ENCODE data around the gene SH3RF1.

SH3RF1 gene

DNA sequence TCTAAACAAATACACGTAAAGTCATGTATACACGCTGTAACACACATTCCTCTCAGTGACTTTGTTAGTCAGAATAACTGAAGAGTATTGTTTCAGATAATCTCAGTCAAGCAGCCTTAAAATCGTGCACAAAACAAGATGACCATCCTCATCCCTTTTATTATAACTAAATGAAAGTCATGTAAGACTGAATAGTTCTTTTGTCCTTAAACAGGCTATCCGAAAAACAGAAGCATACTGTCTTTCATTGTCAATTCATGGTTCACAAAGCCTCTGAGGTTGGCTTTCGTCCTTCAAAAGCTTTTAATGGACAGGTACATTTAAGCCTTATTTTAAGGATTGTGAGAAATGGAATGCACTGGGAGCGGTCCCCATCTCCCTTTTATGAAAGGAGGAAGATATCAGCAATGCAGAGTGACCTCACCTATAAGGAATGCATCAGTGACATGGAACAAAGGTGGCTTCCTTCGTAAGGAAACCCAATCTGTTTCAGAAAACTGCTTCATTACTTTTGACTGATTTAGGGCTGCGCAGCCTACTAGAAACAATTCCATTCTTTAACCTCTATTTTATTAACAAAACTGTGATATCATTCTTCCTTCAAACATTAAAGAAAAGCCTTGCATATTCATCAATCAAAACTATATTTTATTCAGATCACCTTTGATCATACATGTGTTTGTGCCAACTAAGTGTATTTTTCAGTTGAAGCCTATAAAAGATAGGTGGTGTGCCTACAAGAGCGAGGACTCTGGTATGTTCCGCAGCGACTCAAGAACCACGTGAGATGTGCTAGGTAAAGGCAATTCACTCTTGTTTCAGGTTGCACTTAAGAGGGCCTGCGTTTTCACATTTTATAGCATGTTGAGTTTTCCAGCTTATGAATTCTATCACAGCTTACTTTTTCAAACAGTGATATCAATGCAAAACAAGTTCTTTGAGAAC lies 19.2 kb downstream of the SH3RF1 start:
- no peak for DNase-seq

DNA sequence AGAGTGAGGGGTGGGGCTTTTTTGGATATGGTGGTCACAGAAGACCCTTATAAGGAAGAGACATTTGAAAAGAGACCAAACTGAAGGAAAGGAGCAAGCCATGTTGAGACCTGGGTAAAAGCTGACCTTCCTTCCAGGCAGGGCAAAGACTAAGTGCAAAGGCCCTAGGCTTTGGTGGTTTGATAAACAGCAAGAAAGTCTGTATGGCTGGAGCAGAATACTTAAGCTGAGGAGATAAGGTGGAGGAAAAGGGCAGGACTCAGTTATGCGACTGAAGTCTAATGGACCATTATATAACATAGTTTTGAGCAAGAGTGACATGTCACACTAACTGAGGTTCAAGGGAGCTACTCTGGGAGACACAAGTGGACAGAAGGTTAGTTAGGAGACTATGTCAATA lies 20.0 kb downstream of the SH3RF1 start:
- DNase-seq: no peak

DNA sequence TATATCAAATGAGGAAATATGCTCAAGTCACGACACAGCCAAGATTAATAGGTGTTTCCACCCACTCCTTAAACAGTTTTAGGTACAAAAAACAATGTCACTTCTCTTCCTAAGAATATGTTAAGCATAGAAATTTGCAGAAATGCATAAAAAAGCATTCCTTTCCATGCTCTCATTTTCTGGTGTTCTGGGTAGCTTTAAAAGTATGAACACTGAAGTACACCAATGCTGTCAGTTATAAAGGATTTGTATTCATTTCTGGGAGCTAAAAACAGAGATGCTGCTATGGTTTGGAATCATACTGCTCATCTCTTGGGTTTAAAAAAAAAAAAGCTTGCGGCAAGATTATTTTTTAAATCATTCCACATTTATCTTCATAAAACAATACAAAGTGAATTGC lies 20.8 kb downstream of the SH3RF1 start:
- no peak for DNase-seq

DNA sequence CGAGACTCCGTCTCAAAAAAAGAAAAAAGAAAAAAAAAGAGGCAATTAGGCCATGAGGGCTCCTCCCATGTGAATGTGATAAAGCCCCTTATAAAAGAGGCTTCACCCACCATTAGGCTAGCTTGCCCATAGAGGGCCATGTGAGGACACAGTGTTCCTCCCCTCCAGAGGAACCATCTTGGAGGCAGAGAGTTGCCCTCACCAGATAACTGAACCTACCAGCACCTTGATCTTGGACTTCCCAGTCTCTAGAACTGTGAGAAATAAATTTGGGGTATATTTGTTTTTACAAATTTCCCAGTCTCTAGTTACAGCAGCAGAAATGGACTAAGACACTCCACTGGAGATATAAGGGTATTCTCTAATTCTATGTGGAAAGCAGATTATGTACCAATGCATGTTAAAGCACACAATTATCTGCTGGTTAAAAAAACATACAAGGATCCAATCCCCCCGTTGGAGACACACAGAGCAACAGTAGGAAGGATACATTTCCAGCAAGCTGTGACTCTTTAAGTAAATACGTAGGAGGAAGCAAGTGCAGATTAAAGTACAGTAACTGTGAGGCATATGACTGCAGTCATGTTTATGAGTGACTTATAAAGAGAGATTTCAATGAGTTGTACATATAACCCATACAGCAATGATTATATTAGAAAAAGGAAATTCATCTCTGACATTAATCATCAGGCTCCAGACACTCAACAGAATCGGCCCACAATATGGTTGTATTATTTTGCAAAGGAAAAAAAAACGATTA lies 21.4 kb downstream of the SH3RF1 start:
- no peak for DNase-seq

DNA sequence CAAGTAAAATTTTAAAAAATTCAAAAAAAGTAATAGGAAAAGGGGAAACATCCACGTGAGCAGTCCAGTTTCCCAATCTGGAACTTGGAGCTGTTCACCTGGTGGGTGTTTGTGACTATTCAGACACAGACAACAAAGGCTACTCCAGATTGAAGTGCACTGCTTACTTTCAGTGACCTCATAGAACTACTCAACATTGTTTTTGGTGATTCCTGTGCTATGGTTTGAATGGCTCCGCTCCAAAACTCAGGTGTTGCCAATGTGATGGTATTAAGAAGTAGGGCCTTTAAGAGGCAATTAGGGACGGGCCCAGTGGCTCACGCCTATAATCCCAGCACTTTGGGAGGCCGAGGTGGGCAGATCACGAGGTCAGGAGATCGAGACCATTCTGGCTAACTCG lies 22.1 kb downstream of the SH3RF1 start:
- DNase-seq: no peak

DNA sequence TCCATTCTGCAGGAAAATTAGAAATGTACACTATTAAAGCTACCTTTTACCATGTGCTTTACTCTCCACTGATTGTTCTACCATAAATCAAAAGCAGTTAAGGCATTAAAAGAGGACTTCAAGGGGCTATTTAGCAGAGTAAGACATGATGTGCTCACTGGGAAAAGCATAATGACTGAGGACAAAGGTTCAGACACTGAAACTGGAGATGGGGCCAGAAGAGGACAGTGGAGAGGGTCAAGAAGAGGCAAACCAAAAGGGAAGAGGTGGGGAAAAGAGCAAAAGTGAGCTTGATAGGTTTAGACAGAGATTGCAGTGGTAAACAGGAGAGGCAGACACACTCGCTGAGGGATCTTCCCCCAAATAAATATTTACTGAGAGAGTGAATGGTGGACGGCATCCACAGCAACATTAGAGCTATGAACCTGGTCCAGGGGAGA lies 23.8 kb downstream of the SH3RF1 start:
- DNase-seq: no peak

DNA sequence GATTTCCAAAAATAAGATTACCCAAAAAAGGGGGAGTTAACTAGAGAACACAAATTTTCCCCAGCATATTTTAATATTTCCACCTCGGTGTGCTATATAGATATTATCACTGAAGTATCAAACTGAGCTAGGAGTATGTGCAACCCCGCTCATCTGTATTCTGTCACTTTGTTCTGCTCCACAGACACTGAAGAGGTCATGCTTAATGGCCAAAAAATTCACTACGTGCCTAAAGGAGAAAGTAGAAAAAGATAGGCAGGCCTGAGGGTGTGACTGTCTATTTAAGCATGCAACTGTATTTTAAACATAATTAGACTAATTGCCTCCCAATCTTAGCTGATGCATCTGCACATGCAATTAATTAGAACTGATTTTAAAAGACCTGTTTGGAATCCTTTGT lies 24.5 kb downstream of the SH3RF1 start:
- DNase-seq: no peak

DNA sequence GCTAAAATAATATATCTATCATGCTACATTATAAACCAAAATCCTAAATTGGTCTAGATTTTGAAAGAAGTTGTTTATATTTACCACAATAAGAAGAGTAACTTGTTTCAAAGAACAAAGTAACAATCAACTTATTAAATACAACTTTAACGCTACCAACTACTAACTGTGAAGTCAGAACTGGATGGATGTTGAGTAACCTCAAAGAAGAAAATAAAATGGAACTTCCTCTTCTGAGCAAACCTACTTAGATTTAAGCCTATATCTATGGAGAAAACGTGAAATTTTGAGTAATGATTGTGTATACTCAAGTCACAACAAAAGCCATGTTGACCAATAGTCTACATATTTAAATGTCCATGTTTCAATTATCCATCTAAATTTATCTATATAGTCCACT lies 25.7 kb downstream of the SH3RF1 start:
- DNase-seq: no peak

DNA sequence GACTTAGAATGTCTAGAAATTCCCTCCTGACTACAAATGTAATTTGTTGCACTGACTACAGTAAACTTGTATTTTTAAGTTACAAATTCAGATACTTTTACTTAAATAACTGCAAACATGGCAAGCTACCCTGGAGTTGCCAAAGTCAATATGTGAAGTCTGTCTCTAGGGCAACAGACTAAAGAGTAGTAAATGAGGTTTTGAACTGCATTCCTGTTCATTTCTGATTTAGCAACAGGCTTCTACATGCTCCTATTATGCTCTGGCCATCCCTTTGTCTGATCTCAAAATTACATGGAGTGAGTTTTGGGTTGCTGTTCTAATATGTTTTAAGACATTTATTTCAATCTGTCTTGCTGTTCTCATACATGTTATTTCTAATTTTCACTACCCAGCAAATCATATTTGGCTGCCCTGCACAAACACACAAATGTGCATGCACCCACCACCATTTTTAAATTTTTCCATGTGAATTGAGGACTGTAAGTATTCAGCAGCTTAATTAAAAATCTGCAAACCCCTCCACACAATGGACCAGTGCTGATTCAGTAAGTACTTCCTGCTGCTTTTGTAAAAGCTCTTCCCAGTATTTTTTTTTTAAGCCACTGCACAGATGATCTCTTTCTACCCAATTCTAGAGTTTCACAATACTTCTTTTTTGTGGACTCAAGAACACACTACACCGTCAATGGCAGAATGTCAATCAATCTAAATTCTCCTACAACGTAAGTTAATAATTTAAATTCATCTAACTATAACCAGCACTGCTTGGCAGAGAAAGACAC lies 26.7 kb downstream of the SH3RF1 start:
- no peak for DNase-seq

DNA sequence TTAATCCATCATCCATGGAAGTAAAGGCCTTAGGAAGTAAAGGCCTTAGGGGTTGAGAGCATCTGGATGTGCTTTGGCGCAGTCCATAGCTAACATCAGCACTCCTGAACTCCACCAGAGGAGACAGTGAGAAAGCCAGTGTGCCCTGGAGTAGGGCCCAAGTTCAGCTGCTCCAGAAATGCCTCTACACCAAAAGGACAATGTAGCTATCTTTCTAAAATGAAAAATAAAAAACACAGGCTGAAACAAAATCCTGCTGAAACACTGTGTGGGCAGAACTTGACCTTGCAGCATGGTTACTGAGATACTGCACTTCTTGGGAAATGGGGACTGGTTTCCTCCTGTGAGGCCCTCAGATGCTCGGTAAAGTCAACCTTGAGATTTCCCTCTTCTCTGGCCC lies 29.3 kb downstream of the SH3RF1 start:
- DNase-seq: no peak

DNA sequence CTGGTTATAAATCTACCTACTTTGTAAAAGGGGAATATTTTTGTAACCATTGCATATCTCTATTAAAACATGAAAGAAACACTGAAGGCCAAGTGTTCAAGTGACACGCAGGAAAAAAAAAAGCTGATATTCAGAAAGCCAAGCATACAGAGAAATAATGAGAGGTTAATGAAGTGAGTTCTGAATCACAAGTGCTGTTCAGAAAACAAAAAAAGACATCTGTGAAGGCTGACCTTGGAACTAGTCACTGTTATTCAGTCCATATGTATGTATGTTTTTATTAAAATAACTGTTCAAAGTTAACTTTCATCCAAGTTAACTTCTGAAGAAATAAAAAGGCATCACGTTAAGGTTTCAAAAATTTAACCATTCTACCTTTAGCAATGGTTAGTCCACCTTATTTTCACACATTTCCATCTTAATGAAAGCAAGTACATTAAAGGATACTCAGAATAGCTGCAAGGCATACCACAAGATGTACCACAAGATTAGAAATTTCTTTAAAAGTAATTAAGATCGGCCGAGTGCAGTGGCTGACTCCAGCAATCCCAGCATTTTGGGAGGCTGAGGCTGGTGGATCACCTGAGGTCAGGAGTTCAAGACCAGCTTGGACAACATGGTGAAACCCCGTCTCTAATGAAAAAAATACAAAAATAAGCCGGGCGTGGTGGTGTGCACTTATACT lies 31.4 kb downstream of the SH3RF1 start:
- no peak for DNase-seq

DNA sequence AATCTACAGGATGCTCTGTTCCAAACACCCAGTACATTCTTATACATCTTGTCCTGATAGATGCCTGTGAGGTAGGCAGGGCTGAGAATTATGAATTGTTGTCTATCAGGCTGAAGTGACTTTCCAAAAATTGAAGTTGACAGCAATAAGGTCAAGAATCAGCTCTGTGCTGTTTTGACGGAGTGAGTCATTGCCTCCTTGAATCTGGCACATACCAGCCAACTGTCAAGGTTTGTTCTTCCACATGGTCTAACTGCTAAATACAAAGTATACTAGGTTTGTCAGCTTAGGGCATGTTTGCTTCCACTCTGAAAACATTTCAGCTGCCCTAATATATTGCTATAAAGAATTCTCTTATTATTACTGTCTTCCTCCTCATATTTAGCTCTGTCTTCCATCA lies 32.3 kb downstream of the SH3RF1 start:
- DNase-seq: no peak

DNA sequence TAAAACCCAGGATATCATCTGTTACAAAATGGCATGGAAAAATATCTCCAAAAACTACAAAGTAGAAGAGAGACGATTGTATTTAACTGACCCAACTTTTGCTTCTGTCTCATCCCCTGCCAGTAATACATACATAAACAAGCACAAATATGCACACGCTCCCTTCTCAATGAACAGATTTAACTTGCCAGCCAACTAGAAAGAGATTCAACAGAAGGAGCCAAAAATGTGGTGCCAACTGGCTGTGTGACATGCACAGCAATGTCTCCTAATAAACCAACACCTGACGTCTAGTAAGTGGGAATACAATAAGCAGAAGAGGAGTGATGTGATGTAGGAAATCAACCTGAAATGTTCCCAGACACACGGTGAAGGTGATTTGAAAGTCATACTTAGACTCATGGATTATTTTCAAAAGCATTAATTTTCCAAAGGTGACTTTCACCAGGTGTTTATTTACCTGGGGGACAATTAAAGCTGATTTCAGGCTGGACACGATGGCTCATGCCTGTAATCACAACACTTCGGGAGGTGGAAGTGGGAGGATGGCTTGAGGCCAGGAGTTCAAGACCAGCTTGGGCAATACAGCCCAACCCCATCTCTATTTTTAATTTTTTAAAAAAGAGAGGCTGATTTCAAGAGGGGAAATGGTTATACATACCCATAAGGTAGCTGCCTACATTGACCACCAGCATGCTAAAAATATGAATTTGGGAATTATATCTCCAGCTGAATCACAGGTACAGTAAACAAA lies 33.7 kb downstream of the SH3RF1 start:
- no peak for DNase-seq

DNA sequence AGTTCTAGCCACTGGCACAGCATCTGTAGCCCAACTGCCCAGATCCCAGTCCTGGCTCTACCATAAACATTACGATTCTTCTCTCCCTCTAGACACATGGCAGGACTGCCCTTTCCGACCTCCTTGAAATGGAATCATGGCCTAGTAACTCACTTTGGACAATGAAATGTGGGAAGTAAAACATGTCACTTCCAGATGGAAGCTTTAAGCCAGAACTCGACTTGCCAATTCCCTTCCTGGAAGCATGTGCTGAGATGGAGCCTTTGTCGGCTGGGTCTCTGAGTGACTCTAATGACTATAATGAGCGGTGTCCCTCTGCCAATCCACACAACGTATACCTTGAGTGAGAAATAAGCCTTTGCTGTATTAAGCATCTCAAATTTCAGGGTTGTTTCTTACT lies 34.7 kb downstream of the SH3RF1 start:
- DNase-seq: no peak

DNA sequence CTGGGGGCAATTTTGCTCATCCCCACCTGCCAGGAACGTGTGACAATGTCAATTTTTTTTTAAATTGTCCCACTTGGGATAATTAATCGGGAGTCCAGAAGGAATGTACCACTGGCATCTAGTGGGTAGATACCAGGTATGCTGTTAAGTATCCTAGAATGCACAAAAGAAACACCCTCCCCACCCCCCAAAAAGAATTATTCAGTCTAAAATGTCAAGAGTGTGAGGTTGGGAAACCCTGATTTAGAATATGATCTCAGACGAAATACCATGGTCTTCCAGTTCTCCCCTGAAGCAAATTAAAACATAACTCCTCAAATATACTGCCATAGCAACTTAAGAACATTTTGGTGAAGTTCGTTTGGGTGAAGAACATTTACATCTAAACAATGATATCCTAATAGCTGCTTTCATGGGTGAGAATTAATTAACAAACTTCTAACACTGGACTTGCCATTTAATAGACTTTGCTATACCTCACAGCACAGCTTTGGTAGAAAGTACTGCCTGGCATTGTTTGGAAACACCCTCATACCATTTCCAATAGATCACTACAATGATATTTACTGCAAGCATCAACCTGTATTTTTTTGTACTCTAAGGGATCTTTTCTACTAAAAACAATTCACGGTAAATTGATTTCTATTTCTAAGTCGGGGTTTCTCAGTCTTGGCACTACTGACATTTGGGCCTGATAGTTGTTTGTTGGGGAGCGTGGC lies 36.5 kb downstream of the SH3RF1 start:
- no peak for DNase-seq

DNA sequence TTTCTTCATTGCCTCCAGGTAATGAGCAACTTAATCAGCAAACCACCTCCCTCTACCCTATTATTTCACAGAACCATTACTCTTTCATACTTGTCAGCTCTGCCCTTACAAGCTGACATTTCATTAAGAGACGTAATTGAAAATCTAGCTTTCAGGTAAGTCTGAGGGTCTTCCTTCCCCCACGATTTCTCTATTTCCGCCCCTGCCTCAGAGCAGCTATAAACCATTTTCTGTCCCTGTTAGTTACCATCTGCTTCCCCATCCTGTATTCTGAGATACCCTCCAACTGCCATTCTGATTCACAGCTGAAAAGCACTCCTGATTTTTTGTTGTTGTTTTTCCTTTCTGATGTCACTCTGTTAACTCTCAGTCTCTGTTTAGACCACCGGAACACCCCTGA lies 37.1 kb downstream of the SH3RF1 start:
- no peak for DNase-seq

DNA sequence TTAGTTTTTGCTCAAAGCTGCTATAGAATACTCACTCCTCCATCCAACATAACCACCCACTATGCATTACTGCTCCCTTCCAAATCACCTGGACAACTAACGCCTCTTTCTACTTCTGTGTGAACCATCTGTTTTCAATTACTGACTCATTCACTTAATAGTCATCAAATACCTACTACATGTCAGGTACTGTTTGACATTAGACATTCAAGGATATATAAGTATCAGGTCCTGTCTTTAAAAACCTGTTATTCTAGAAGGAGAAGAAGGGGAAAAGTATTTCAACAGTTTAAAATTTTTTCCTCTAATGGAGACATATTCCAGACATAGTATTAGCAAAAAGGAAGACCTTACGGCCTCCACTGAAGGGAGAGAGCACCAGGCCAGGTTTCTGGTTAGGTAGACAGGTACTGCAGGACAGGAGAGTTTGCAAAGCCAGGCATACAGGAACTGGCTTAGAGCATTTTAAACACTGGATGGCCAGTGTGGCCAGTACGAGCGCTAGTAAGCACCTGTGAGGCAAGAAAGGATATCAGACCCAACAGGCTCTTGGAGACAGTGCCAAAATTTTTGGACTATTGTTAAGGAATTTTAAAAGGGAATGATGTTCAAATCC lies 39.0 kb downstream of the SH3RF1 start:
- no peak for DNase-seq

DNA sequence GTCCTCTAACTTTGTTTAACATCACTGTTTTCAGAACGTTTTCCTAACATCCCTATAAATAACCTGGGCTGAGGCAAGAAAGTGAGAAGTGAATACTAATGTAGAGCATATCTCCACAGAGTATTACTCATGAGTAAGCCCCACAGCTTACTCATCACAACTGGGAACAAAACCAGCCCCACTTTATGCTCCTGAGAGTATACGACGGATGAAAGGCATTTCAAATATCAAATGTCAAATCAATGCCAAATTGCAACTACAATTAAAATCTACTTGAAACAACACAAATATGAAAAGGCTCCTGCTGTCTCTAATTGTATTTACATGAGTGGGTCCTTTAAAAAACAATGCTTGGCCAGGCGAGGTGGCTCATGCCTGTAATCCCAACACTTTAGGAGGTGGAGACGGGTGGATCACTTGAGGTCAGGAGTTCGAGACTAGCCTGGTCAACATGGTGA lies 41.2 kb downstream of the SH3RF1 start:
- no peak for DNase-seq

DNA sequence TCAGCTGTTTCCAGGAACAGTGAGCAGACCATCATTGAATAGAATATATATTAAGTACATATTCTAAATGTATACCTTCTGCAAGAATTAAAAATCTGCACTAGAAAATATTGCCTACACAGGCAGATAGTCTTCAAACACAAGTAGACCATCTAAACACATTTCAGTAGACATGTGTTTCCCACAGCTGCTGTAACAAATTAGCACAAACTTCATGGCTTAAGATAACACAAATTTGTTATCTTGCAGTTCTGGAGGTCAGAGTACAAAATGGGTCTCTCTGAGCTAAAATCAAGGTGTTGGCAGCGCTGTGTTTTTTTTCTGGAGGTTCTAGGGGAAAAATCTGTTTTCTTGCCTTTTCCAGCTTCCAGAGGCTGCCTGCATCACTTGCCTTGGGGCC lies 42.7 kb downstream of the SH3RF1 start:
- DNase-seq: no peak

DNA sequence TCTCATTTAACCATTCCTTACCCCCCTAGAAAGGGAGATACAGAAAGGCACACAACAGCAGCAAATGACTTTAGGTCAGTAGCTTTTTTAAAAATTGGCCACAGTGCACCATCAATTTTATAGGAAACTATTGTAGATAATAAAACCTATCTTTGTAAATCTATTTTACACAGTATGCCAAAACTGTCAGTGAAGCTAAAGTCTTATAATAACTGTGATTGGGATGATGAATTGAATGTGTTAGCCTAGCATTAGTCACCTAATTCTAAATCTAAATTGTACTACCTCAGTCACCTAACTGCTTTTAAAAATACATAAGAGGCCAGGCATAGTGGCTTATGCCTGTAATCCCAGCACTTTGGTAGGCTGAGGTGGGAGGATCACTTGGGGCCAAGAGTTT lies 44.2 kb downstream of the SH3RF1 start:
- no peak for DNase-seq

DNA sequence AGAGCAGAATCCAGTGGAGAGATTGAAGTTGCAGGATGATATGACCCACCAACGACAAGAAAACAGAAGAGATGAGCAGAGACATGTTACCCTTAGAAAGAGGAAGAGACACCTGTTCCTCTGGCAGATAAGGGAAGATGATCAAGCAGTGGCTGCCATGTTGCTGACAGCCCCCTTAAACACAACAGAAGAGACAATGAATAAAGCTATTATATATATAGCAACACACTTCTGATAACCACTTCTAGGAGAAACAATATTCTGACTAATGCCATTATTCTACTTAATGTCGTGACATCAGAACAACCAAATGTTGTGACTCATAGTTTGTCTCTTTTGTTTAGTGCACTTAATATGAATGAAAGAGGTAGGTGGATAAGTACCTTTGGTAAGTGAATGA lies 44.9 kb downstream of the SH3RF1 start:
- DNase-seq: no peak
